HPDE6-E6E7 (cell line): Measurements from ENCODE around the gene PRLHR.
"Not testable (repeated sequence)": the region's sequence is repeated elsewhere in the genome, so short reads cannot be mapped to it uniquely, and the experiment has no call there.

Experiments
- DNase-seq: peaks from one replicate; pipeline ENCODE4 v3.0.0; 2011; ENCODE audit warnings: missing footprints; ENCODE audit errors: extremely low spot score

The PRLHR gene

GRCh38 chr10:118595598-118596425 is at the start of gene PRLHR:
PRLHR (minus strand) TSS chr10:118595648; CDS start chr10:118595244, 404 bp downstream.
- DNase-seq, result no peak

DNA sequence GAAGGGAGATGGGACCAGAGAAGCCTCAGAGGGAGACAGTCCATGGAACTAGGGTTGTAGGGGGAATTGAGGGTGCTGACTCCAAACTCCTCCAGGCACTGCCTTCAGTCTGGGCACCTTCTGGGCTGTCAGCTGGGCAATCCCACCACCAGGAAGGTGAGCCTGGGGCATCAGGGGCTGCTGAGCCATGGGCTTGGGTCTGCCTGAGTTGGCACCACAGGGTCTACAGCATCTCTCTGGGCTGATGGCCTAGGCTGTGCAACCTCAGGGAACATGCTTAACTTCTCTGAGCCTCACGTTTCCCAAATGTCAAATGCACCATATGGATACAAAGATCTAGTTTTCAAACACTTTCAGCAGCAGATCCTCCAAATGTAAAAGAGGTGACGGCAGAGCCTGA is 46.8 kb upstream of the PRLHR start:
- DNase-seq, result no peak

- no peak for DNase-seq
These were observed 43.2 kb upstream of the PRLHR start for GRCh38 chr10:118638680-118639079.

GRCh38 chr10:118635674-118636402 is 40.4 kb upstream of the PRLHR start:
- DNase-seq, result no peak

GRCh38 chr10:118633786-118634185 is 38.3 kb upstream of the PRLHR start:
- no peak for DNase-seq

GRCh38 chr10:118629211-118629610 is 33.8 kb upstream of the PRLHR start:
- DNase-seq, result no peak

GRCh38 chr10:118628397-118628796 is 32.9 kb upstream of the PRLHR start:
- no peak for DNase-seq

DNA sequence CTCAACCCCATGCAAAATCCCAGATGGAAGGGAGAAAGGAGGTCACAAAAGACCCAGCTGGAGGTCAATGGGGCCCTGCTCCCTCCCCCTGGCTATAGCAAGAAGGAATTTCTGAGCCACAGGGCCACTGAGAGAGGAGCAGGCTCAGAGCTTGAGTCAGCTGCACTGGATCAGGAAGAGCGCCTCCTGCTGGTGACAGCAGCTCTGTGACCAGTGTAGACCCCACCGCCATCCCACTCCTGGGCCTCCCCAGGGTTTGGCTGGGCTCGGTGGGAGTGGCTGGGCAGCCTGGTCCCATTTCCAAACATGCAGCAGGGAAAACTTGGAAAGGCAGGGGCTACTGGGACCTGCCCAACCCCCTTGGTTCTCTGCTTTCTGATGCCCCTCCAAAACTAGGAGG is 31.5 kb upstream of the PRLHR start:
- no peak for DNase-seq

- DNase-seq, result no peak
These were observed 30.1 kb upstream of the PRLHR start for GRCh38 chr10:118625504-118625903.

- DNase-seq, result no peak
These were observed 29.3 kb upstream of the PRLHR start for GRCh38 chr10:118624747-118625146.

DNA sequence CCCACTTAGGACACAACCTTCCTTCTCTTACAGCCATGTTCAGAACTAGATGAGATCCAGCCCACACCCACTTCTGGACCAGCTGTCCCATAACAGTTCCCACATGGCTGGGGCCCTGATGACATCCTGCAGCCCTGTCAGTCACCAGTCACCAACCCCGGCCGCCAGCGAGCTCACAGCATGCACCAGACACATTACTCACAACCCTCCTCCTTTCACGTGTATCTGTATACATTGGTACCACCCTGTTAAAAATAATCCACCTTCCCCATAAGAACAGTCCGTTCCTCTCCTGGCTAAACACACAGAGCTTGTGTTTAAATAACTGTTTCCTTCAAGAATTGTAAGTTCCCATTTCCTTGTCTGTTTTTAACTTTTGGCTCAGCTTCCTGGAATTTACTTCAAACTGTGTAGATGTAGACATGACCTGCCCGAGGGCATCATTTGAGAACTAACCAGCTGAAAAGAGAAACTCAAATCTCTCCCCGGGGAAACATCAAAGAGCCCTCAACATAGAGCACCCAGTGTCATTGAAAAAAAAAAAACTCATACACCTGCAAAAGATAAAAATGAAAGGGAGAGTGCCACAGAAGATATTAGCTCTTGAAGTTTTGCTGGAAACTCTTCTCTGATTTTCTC is 26.0 kb upstream of the PRLHR start:
- DNase-seq, result no peak

- DNase-seq, result not testable (repeated sequence)
These were observed 18.4 kb upstream of the PRLHR start for GRCh38 chr10:118613863-118614262.

- no peak for DNase-seq
These were observed 15.1 kb upstream of the PRLHR start for GRCh38 chr10:118610577-118610976.

GRCh38 chr10:118607768-118608354 is 12.4 kb upstream of the PRLHR start:
- no peak for DNase-seq

DNA sequence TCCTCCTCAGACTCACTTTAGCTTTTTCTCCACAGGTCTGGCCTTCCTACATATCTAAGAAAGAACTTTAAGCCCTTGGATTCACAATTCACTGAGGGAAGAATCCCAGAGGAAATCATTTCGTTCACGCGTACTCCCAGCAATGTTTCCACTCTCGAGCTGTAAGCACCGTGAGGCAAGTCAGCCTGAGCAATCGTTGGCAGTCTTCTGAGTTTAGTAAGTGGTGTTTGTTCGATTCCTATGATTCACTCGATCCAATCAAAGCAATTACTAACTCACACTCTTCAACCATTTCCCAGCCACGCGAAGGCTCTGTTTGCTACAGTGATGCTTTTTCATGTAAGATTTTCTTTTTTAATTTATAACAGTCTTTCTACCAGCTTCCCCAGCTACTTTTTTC is 10.2 kb upstream of the PRLHR start:
- no peak for DNase-seq

DNA sequence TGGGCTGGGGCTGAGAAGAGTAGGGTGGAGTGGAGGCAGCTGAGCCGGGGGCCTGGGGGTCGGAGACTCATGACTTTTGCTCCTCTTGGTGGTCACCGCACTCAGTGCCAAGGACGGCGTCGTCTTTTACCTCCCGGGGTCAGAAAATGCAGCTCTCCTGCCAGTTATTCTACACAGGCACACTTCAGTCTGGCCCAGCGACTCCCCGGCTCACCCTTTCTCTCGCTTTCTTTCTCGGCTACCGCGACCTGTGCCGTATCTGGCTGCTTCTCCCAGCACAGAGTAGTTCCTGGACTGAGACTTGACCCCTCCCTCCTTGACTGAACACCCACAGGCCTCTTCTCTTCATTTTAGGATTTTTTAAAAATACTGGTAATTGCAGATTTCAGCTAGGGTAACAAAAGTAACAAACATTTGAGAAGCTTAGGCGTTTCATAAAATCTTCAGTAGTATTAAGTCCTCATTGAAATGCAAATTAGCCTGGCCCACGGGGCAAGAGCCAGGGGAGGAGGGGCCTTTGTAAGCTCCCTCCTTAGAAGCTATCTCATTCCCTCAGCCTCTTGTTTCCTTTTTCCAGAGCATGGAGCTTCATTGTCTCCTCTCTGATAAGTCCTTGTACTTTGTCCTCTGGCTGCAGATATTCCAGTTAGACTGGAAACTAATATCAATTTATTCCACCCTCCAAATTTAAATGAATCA is 1.1 kb upstream of the PRLHR start:
- no peak for DNase-seq

- DNase-seq, result no peak
These were observed 406 bp downstream of the PRLHR start for GRCh38 chr10:118595064-118595420.

GRCh38 chr10:118594392-118595063 is 920 bp downstream of the PRLHR start:
- DNase-seq, result no peak

GRCh38 chr10:118592675-118593330 is 2.6 kb downstream of the PRLHR start:
- DNase-seq, result no peak

GRCh38 chr10:118590334-118590733 is 5.1 kb downstream of the PRLHR start:
- DNase-seq, result no peak
